Suprapubic skin (tissue), 4 donors: ENCODE data around the gene GTF2IRD1. TPM values are rescaled to one million over a fixed set of nuclear protein-coding genes. Genes with fewer than 3 reads are reported as not detected.
"Not testable (repeated sequence)": the region's sequence is repeated elsewhere in the genome, so short reads cannot be mapped to it uniquely, and the experiment has no call there.

Experiments
- DNase-seq, 2 donors: peaks; one replicate each; pipeline ENCODE4 v3.0.0-alpha.2; 2019; ENCODE audit warnings: low spot score in 2 of 2
- H3K27ac ChIP-seq: fragments of 200-600 bp; sonication (generic); one replicate; pipeline ENCODE4 v1.5.1; 2019
- H3K27me3 ChIP-seq: fragments of 200-600 bp; sonication (generic); one replicate; pipeline ENCODE4 v1.5.1; 2019
- H3K36me3 ChIP-seq: fragments of 200-600 bp; sonication (generic); one replicate; pipeline ENCODE4 v1.5.1; 2019
- H3K4me1 ChIP-seq: fragments of 200-600 bp; sonication (generic); one replicate; pipeline ENCODE4 v1.5.1; 2019
- H3K4me3 ChIP-seq: fragments of 200-600 bp; sonication (generic); one replicate; pipeline ENCODE4 v1.5.1; 2019; ENCODE audit warnings: mild to moderate bottlenecking
- H3K9me3 ChIP-seq: fragments of 200-600 bp; sonication (generic); one replicate; pipeline ENCODE4 v1.5.1; 2019
- CTCF ChIP-seq, 2 donors: fragments of 200-600 bp in 1 of 2; fragments of 450-650 bp in 1 of 2; sonication (generic) in 1 of 2; IDR thresholded peaks; one replicate each; pipeline ENCODE4 v1.5.1; 2016 to 2019; ENCODE audit warnings: antibody characterized with exemption in 2 of 2, mild to moderate bottlenecking in 1 of 2, moderate library complexity in 1 of 2
- EP300 ChIP-seq: sonication (generic); formaldehyde crosslinking; IDR thresholded peaks from one replicate; pipeline ENCODE4 v1.6.1; 2017; ENCODE audit warnings: antibody characterized with exemption
- POLR2A ChIP-seq, 2 donors: fragments of 450-650 bp; IDR thresholded peaks; one replicate each; pipeline ENCODE4 v1.6.1; 2017; ENCODE audit warnings: antibody characterized with exemption in 2 of 2, mild to moderate bottlenecking in 2 of 2, moderate library complexity in 2 of 2
- POLR2AphosphoS5 ChIP-seq, 3 donors: sonication (generic); formaldehyde crosslinking; IDR thresholded peaks; one replicate each; pipeline ENCODE4 v1.6.1; 2017; ENCODE audit warnings: antibody characterized with exemption in 3 of 3
- WGBS: methylation state at CpG from one replicate; pipeline ENCODE4 v1.1.5; 2018; 5-methylcytosine and 5-hydroxymethylcytosine counted together
- total RNA-seq, 4 donors: library from RNA; depleted of rRNA; stranded (reverse); fragments of >200 nt; gene quantifications; one replicate each; pipeline ENCODE4 v1.1.0, GENCODE V29; 2016

Gene GTF2IRD1
- total RNA-seq, 4 donors from 2014 or later: 23.1 to 41.2 (median 25.0) TPM

GRCh38 chr7:74503061-74503460 lies 49.4 kb downstream of the GTF2IRD1 start:
- Histone ChIP-seq H3K4me1 (peaks cover 13% of the 10 kb centered on the region), H3K36me3 (peaks cover 3% of the 10 kb centered on the region), H3K4me3 (no peak overlapping the region), H3K9me3 (no peaks in the 10 kb centered on the region), H3K27ac (no peak overlapping the region), H3K27me3 (no peaks in the 10 kb centered on the region)
- WGBS: 94% methylated on average over 8 of the region's 8 CpGs
- DNase-seq: no peak
- no peak for TF ChIP-seq CTCF (IDR thresholded peaks at IDR 0.05)
- no peak for TF ChIP-seq EP300
- no peak for TF ChIP-seq POLR2A (IDR thresholded peaks at IDR 0.05)
- TF ChIP-seq POLR2AphosphoS5 (IDR thresholded peaks at IDR 0.05): no peak

DNA sequence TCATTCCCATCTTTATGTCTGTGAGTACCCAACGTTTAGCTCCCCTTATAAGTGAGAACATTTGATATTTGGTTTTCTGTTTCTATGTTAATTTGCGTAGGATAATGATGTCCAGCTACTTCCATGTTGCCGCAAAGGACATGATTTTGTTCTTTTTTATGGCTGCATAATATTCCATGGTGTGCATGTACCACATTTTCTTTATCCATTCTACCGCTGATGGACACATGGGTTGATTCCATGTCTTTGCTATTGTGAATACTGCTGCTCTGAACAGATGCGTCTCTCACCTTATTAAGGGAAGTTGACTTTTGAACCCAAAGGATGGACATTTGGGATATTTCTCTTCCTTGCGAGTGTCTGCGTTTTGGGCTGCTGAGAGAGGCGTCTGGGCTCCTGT lies 50.2 kb downstream of the GTF2IRD1 start:
- DNase-seq: no peak
- WGBS: 98% methylated on average over 8 of the region's 8 CpGs
- peaks cover 13% of the 10 kb centered on the region for H3K4me1 ChIP-seq
- H3K27me3 ChIP-seq: no peaks in the 10 kb centered on the region
- H3K9me3 ChIP-seq: no peaks in the 10 kb centered on the region
- no peak overlapping the region for H3K27ac ChIP-seq
- H3K4me3 ChIP-seq: no peak overlapping the region
- TF ChIP-seq POLR2AphosphoS5 (IDR thresholded peaks at IDR 0.05): no peak
- no peak for TF ChIP-seq POLR2A (IDR thresholded peaks at IDR 0.05)
- no peak for TF ChIP-seq CTCF (IDR thresholded peaks at IDR 0.05)
- no peak for TF ChIP-seq EP300
- peaks cover 3% of the 10 kb centered on the region for H3K36me3 ChIP-seq

DNA sequence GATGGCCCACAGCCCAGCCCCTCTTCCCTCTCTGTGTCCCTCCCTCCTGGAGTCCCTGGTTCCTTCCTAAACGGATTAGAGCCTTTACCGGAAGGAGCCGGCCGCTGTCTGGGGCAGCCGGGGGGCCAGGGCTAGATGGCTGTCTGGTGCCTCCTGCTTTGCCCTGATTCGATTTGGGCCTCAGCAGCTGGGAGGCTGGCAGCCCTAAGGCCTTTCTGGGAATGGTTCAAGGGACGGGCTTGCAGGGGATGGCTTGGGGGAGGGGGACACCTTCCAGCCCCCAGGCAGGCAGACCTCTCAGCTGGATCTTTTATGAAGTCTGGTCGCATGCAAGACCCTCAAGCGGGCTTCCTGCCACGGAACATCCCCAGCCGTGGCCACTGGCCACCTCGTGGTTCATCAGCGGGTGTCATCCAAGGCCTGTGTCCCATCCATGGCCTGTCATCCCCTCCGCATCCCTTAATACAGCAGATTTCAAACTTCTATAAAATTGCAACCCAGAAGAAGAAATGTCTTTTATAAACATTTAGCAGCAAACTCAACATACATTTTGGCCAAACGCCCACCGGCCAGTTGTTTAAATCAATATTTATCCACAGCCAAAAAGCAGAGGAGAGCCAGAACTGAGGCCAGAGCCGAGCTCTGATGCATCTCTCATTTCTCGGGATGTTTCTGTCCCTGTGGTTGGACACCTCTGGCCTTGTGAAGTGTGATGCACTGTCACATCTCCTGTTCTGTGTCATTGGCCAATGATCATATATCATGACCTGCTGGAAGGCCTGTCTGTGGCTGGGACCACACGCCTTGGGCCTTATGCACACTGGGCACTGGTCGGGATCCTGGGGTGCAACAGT lies 52.0 kb downstream of the GTF2IRD1 start:
- DNase-seq: no peak
- peaks cover 3% of the 10 kb centered on the region for H3K36me3 ChIP-seq
- TF ChIP-seq EP300: no peak
- TF ChIP-seq POLR2A (IDR thresholded peaks at IDR 0.05): no peak
- no peak for TF ChIP-seq CTCF (IDR thresholded peaks at IDR 0.05)
- no peak for TF ChIP-seq POLR2AphosphoS5 (IDR thresholded peaks at IDR 0.05)
- no peaks in the 10 kb centered on the region for H3K9me3 ChIP-seq
- H3K27ac ChIP-seq: no peak overlapping the region
- 96% methylated on average over 13 of the region's 20 CpGs for WGBS
- H3K4me3 ChIP-seq: no peak overlapping the region
- H3K27me3 ChIP-seq: no peaks in the 10 kb centered on the region
- H3K4me1 ChIP-seq: peaks cover 13% of the 10 kb centered on the region

DNA sequence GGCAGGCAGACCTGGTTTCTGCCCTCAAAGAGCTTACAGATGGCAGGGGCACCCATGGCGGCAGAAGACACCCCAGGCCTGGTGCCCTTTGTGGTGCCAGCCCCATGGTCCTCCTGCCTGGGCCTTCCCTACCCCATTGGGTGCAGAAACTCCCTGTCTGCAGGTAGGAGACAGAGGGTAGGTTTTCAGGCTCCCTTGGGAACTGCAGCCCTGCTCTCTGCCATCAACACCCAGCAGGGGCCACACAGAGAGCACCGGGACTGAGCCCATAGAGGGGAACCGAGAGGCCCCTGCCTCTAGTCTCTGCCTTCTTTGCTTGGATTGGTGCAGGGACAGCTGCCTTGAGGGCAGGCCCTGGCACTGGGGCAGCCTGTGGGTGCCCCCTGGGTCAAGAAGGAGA lies 52.6 kb downstream of the GTF2IRD1 start:
- Histone ChIP-seq H3K4me3 (no peak overlapping the region), H3K36me3 (peaks cover 5% of the 10 kb centered on the region), H3K27me3 (no peaks in the 10 kb centered on the region), H3K9me3 (no peaks in the 10 kb centered on the region), H3K27ac (no peak overlapping the region), H3K4me1 (peaks cover 13% of the 10 kb centered on the region)
- TF ChIP-seq CTCF (IDR thresholded peaks at IDR 0.05) (no peak), POLR2A (IDR thresholded peaks at IDR 0.05) (no peak), POLR2AphosphoS5 (IDR thresholded peaks at IDR 0.05) (no peak), EP300 (no peak)
- no CpG with 5 or more reads among the region's 3 CpGs for WGBS
- DNase-seq: no peak

DNA sequence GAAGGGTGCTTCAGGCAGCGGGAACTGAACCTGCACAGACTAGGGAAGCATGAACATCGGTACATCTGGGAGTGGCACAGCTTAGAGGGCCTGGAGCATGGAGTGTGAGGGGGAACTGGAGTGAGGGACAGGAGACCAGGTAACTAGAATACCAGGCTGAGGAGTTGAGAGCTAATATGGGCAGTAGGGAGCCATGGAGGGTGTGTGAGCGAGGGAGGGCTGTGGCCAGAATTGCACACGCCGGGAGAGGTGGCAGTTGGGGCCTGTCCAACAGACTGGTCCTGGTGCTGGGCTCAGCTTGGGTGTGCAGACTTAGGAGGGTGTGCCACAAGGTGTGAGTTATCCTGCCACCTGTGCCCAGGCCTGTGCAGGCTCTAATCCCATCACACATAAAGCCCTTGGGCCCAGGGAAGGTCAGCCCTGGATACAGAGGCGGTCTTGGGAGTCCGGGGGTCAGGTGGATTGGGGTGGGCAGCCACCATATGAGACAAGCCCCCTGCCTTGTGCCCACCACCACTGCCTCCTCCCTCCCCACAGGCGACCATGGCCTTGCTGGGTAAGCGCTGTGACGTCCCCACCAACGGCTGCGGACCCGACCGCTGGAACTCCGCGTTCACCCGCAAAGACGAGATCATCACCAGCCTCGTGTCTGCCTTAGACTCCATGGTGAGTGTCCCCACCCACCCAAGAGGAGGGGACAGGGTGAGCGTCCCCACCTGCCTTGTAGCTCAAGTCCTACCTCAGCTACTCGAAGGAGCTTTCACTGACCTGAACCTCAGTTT lies 54.0 kb downstream of the GTF2IRD1 start:
- DNase-seq: no peak
- 95% methylated on average over 20 of the region's 21 CpGs for WGBS
- H3K36me3 ChIP-seq: peaks cover 15% of the 10 kb centered on the region
- H3K4me1 ChIP-seq: peaks cover under 1% of the 10 kb centered on the region
- no peak overlapping the region for H3K27ac ChIP-seq
- no peak overlapping the region for H3K4me3 ChIP-seq
- TF ChIP-seq EP300: no peak
- TF ChIP-seq POLR2AphosphoS5 (IDR thresholded peaks at IDR 0.05): no peak
- no peak for TF ChIP-seq CTCF (IDR thresholded peaks at IDR 0.05)
- no peak for TF ChIP-seq POLR2A (IDR thresholded peaks at IDR 0.05)
- H3K27me3 ChIP-seq: no peaks in the 10 kb centered on the region
- H3K9me3 ChIP-seq: no peaks in the 10 kb centered on the region

DNA sequence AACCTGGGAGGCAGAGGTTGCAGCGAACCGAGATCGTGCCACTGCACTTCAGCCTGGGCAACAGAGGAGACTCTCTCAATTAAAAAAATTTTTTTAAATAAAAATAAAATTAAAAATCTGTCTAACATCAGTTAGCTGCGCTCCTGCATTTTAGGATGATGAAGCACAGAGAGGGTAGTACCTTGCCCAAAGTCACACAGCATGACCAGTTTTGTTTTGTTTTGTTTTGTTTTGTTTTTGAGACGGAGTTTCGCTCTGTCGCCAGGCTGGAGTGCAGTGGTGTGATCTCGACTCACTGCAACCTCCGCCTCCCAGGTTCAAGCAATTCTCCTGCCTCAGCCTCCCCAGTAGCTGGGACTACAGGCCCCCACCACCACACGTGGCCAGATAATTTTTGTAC lies 55.7 kb downstream of the GTF2IRD1 start:
- peaks cover 33% of the 10 kb centered on the region for H3K36me3 ChIP-seq
- not testable (repeated sequence) for H3K27ac ChIP-seq, DNase-seq, H3K4me3 ChIP-seq, H3K27me3 ChIP-seq, H3K9me3 ChIP-seq, H3K4me1 ChIP-seq
- 95% methylated on average over 10 of the region's 10 CpGs for WGBS
